HepG2 (cell line): Measurements from ENCODE around the gene XXYLT1. TPM values are rescaled to one million over a fixed set of nuclear protein-coding genes. Genes with fewer than 3 reads are reported as not detected.

Experiments
- AHR ChIP-seq: IDR thresholded peaks from 2 replicates; pipeline ENCODE4 v1.6.1; 2018; ENCODE audit warnings: missing genetic modification reagents, missing compliant biosample characterization
- BCL6 ChIP-seq: IDR thresholded peaks from 2 replicates; pipeline ENCODE4 v1.6.1; 2016; ENCODE audit warnings: missing genetic modification reagents, missing compliant biosample characterization
- CREB3 ChIP-seq: sonication (generic); formaldehyde crosslinking; IDR thresholded peaks from 2 replicates; pipeline ENCODE4 v1.5.0; 2020; ENCODE audit warnings: missing genetic modification reagents
- HNRNPLL ChIP-seq: fragments of 200-400 bp; formaldehyde crosslinking; IDR thresholded peaks from 2 replicates; pipeline ENCODE4 v1.6.1; 2017; ENCODE audit warnings: mild to moderate bottlenecking, low read depth, low read length; ENCODE audit not compliant: poor library complexity, severe bottlenecking
- HOXA7 ChIP-seq: sonication (generic); formaldehyde crosslinking; IDR thresholded peaks from 2 replicates; pipeline ENCODE4 v1.8.1; 2022; ENCODE audit warnings: mild to moderate bottlenecking, missing genetic modification reagents, moderate library complexity
- KLF6 ChIP-seq: IDR thresholded peaks from 2 replicates; pipeline ENCODE4 v1.8.0; 2016; ENCODE audit warnings: missing biosample characterization, missing genetic modification reagents
- MAFF ChIP-seq: IDR thresholded peaks from 2 replicates; pipeline ENCODE4 v1.6.1; 2011; ENCODE audit warnings: low read depth, low read length, improper control_type of control experiment
- MAX ChIP-seq: IDR thresholded peaks from 2 replicates; pipeline ENCODE4 v1.6.1; 2012; ENCODE audit warnings: inconsistent platforms
- MIER3 ChIP-seq: IDR thresholded peaks from 2 replicates; pipeline ENCODE4 v1.6.1; 2016; ENCODE audit warnings: missing compliant biosample characterization, borderline replicate concordance
- NFYC ChIP-seq: IDR thresholded peaks from 2 replicates; pipeline ENCODE4 v1.6.1; 2016; ENCODE audit warnings: missing genetic modification reagents, missing compliant biosample characterization
- NRL ChIP-seq: sonication (generic); formaldehyde crosslinking; IDR thresholded peaks from 2 replicates; pipeline ENCODE4 v1.5.0; 2020; ENCODE audit warnings: missing genetic modification reagents, mild to moderate bottlenecking, moderate library complexity, borderline replicate concordance
- RERE ChIP-seq: IDR thresholded peaks from 2 replicates; pipeline ENCODE4 v1.6.1; 2016; ENCODE audit warnings: low read depth, missing genetic modification reagents, missing compliant biosample characterization
- RFXANK ChIP-seq: IDR thresholded peaks from 2 replicates; pipeline ENCODE4 v1.6.1; 2016
- SOX6 ChIP-seq, 2 experiments: fragments of 450-650 bp in 1 of 2; sonication (generic) in 1 of 2; formaldehyde crosslinking in 1 of 2; IDR thresholded peaks; 2 replicates each; pipeline versions ENCODE4 v1.4.0 to v1.6.1; 2017 to 2020; ENCODE audit warnings: antibody characterized with exemption in 1 of 2, mild to moderate bottlenecking in 1 of 2, missing genetic modification reagents in 1 of 2
- TSC22D2 ChIP-seq: sonication (generic); formaldehyde crosslinking; IDR thresholded peaks from 2 replicates; pipeline ENCODE4 v1.5.1; 2020; ENCODE audit warnings: missing genetic modification reagents, mild to moderate bottlenecking, borderline replicate concordance
- ZNF484 ChIP-seq: sonication (generic); formaldehyde crosslinking; IDR thresholded peaks from 2 replicates; pipeline ENCODE4 v1.5.1; 2020; ENCODE audit warnings: mild to moderate bottlenecking, low read depth, missing genetic modification reagents, borderline replicate concordance
- ZNF546 ChIP-seq: sonication (generic); formaldehyde crosslinking; conservative IDR thresholded peaks from 2 replicates; pipeline ENCODE4 v1.8.1; 2023; ENCODE audit warnings: mild to moderate bottlenecking, missing genetic modification reagents
- ZNF572 ChIP-seq: sonication (generic); formaldehyde crosslinking; IDR thresholded peaks from 2 replicates; pipeline ENCODE4 v1.5.1; 2020; ENCODE audit warnings: mild to moderate bottlenecking, missing genetic modification reagents
- ZUFSP ChIP-seq: sonication (generic); formaldehyde crosslinking; IDR thresholded peaks from 2 replicates; pipeline ENCODE4 v1.9.0; 2021; ENCODE audit warnings: missing genetic modification reagents, mild to moderate bottlenecking, borderline replicate concordance
- polyA plus RNA-seq, 8 experiments: library from polyadenylated mRNA; depleted of rRNA in 3 of 8; stranded (reverse) in 7 of 8; unstranded in 1 of 8; fragments of >200 nt; fragmentation: Illumina TruSeq in 4 of 8; extraction: Trizol in 4 of 8; gene quantifications; 2 replicates each; pipeline versions ENCODE4 v1.2.1 to v1.2.3, GENCODE V29; 2011 to 2016; ENCODE audit warnings: low read depth in 4 of 8, missing spikeins in 1 of 8, mixed read lengths in 1 of 8; ENCODE audit not compliant: insufficient read depth in 1 of 8
- total RNA-seq, 5 experiments: library from RNA; depleted of rRNA; stranded (reverse); fragments of >200 nt; fragmentation: Illumina TruSeq; extraction: Trizol; gene quantifications; 2 replicates each; pipeline ENCODE4 v1.2.3, GENCODE V29; 2016; ENCODE audit warnings: low read depth in 1 of 5

XXYLT1 gene
- total and polyA plus RNA-seq, 2 of the 13 experiments (the other 11 are each of a cell fraction or from before 2014, with no cell fraction given) = 17.7 to 19.0 TPM

GRCh38 chr3:195198426-195199346, 72.3 kb downstream of the XXYLT1 start (continued):
- peak; percentile 33; the same call in 1 of the 2 replicates for TF ChIP-seq TSC22D2 (CRISPR knock-in tag)
- TF ChIP-seq NRL (CRISPR knock-in tag) = no peak
- no peak for TF ChIP-seq SOX6 (IDR thresholded peaks at IDR 0.05)
- peak; percentile 93 for TF ChIP-seq SOX6 (CRISPR knock-in tag; IDR thresholded peaks at IDR 0.05)
- no peak for TF ChIP-seq AHR (CRISPR knock-in tag)
- peak; percentile 57; the same call in 1 of the 2 replicates for TF ChIP-seq MIER3 (CRISPR knock-in tag)
- TF ChIP-seq BCL6 = peak; percentile 94
- TF ChIP-seq ZNF546 = no peak
- peak; percentile 19; the same call in 1 of the 2 replicates for TF ChIP-seq MAX
- no peak for TF ChIP-seq ZNF484
- TF ChIP-seq ZUFSP = no peak
- TF ChIP-seq KLF6 = peak; percentile 27; the same call in 1 of the 2 replicates
- no peak for TF ChIP-seq ZNF572 (CRISPR knock-in tag)
- no peak for TF ChIP-seq HOXA7 (CRISPR knock-in tag)
- no peak for TF ChIP-seq CREB3 (CRISPR knock-in tag)
- no peak for TF ChIP-seq RFXANK (CRISPR knock-in tag)
- TF ChIP-seq MAFF = no peak
- no peak for TF ChIP-seq NFYC (CRISPR knock-in tag)
- TF ChIP-seq RERE = 0 out of 2 replicates have a peak, but pooled peaks have one; percentile 49
- no peak for TF ChIP-seq HNRNPLL
